GM21360 (cell line): ENCODE measurements around the gene C11orf16.
A peak's percentile ranks its signal among the peaks of the same experiment; 100 is the strongest.
"Not testable (repeated sequence)": the region's sequence is repeated elsewhere in the genome, so short reads cannot be mapped to it uniquely, and the experiment has no call there.

Source experiments
- ATAC-seq: cut with Tn5 transposase; IDR thresholded peaks from one replicate; pipeline ENCODE4 v1.9.1; 2021; ENCODE audit warnings: mild to moderate bottlenecking, moderate library complexity; ENCODE audit not compliant: unreplicated experiment

The C11orf16 gene

GRCh38 chr11:8937159-8937558 is 4.4 kb upstream of the C11orf16 start:
- no peak for ATAC-seq

- not testable (repeated sequence) for ATAC-seq
These were observed 3.0 kb upstream of the C11orf16 start for GRCh38 chr11:8935789-8936188.

- ATAC-seq, result no peak
These were observed 2.2 kb upstream of the C11orf16 start for GRCh38 chr11:8934742-8935488.

- no peak for ATAC-seq
These were observed 1.2 kb upstream of the C11orf16 start for GRCh38 chr11:8933931-8934330.

- ATAC-seq, result no peak
These were observed 2.1 kb downstream of the C11orf16 start for GRCh38 chr11:8930456-8931175.

GRCh38 chr11:8928981-8929615 is 3.6 kb downstream of the C11orf16 start:
- no peak for ATAC-seq

- no peak for ATAC-seq
These were observed 4.5 kb downstream of the C11orf16 start for GRCh38 chr11:8928205-8928604.

GRCh38 chr11:8927233-8927632 is 5.5 kb downstream of the C11orf16 start:
- no peak for ATAC-seq

- no peak for ATAC-seq
These were observed 6.5 kb downstream of the C11orf16 start for GRCh38 chr11:8926236-8926635.

GRCh38 chr11:8925711-8926110 is 7.0 kb downstream of the C11orf16 start:
- no peak for ATAC-seq

- no peak for ATAC-seq
These were observed 10.1 kb downstream of the C11orf16 start for GRCh38 chr11:8922691-8923090.

- no peak for ATAC-seq
These were observed 15.5 kb downstream of the C11orf16 start for GRCh38 chr11:8917157-8917825.

- ATAC-seq, result no peak
These were observed 18.1 kb downstream of the C11orf16 start for GRCh38 chr11:8914661-8915018.

- ATAC-seq, result no peak
These were observed 18.6 kb downstream of the C11orf16 start for GRCh38 chr11:8913961-8914660.

- peak; percentile 53 for ATAC-seq
These were observed 21.5 kb downstream of the C11orf16 start, which contains the start of gene AKIP1 for GRCh38 chr11:8911029-8911823. TSS of gene AKIP1 (plus strand) at chr11:8911189. CDS start at chr11:8911450, 261 bp downstream.

GRCh38 chr11:8910649-8911026 is 22.1 kb downstream of the C11orf16 start:
- ATAC-seq, result peak; percentile 7

GRCh38 chr11:8908099-8908498 is 24.6 kb downstream of the C11orf16 start:
- ATAC-seq, result no peak

- no peak for ATAC-seq
These were observed 25.6 kb downstream of the C11orf16 start for GRCh38 chr11:8907116-8907515.

GRCh38 chr11:8905528-8906165 is 27.1 kb downstream of the C11orf16 start:
- ATAC-seq, result no peak
